ENCODE measurements around the gene AK4.

DNA sequence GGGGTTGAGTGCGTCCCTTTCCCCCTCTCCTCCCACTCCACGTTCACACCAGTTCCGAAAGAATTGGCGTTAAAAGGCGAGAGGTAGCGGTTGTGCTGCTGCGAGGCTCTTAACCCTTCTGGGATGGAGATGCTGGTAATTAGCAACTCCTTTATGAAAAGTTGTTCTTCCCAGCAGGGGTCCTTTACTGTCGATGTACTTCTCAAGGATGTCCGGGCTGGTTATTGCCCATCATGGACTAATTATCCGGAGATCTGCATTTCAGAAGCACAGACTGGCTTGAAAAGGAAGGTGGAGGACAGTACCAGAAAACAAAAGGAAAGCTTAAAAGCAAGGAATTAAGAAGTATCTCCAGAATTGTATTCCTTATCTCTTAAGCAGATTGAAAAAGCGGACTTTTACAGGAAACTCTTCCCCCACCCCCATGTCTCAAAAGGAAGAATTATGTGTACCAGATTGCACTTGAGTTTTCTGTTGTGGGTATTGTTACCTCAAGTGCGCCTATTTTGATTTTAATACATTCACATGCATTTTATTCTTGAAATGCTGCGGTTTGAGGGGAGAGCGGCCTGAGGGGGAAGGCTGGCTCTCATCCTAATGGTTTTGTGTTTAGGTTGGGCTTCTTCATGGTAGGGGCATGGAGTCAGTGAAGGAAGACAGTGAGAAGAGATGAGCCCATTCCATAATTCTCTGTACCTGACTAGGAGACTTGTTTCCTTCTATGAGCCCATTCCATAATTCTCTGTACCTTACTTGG is 1.5 kb downstream of the AK4 start:
- TF ChIP-seq, protein P1, sequence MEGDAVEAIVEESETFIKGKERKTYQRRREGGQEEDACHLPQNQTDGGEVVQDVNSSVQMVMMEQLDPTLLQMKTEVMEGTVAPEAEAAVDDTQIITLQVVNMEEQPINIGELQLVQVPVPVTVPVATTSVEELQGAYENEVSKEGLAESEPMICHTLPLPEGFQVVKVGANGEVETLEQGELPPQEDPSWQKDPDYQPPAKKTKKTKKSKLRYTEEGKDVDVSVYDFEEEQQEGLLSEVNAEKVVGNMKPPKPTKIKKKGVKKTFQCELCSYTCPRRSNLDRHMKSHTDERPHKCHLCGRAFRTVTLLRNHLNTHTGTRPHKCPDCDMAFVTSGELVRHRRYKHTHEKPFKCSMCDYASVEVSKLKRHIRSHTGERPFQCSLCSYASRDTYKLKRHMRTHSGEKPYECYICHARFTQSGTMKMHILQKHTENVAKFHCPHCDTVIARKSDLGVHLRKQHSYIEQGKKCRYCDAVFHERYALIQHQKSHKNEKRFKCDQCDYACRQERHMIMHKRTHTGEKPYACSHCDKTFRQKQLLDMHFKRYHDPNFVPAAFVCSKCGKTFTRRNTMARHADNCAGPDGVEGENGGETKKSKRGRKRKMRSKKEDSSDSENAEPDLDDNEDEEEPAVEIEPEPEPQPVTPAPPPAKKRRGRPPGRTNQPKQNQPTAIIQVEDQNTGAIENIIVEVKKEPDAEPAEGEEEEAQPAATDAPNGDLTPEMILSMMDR (IDR thresholded peaks at IDR 0.05): no peak
- no peak for TF ChIP-seq POLR2A (IDR thresholded peaks at IDR 0.05)
